ENCODE results near the gene DLK2.
A peak's percentile ranks its signal among the peaks of the same experiment; 100 is the strongest.

DLK2 gene

GRCh38 chr6:43492673-43493072 lies 37.3 kb upstream of the DLK2 start:
- no peak for TF ChIP-seq FOXP2 (optimal IDR thresholded peaks at IDR 0.05; ENCODE audit: borderline replicate concordance, extremely low read depth, extremely low read length, insufficient read depth)
- TF ChIP-seq REST (IDR thresholded peaks at IDR 0.05; ENCODE audit: insufficient read depth in 1 of 2, low read depth in 2 of 2, low read length in 2 of 2) = peak in 1 of 2 experiments; percentile 71; a peak in 2 of 4 replicates

DNA sequence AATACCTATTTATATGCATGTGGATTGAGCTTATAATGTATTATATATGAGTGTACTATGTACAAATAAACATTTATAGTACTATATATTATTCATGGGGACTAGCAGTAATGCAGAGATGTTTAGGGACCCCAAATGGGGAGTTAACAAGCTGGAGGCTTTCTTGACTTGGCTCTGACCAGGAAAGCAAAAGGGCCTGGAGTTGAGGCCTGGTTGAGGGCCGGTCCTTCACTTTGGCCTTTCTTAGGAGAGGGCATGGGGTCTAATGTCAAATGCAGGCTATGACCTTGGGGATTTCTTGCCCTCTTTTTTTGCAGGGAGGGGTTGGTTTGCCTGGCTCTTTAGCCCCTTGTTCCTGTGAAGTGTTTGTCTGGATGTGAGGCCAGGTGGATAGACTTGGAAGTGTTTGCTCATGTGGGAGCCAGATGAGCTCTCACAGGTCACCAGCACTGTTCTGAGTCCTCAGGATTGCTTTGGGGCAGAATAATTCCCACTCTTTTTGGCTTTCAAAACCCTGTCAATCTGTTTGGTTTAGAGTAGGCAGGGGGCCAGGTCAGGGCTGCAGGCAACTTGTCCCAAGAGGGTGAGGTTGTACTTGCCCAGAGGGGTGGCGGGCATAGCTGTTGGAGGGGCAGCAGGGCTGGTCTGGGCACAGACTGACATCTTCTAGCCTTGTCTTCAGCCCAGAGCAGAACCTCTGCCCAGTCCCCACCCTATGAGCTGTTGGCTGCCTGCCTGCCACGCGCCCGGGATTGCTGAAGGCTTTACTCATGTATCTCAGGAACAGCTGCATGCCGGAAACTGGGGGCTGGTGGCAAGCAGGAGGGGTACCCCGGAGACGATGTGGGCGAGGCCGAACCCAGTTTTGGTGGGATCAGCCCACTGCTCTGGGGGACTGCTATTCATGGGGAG lies 36.7 kb upstream of the DLK2 start:
- TF ChIP-seq REST (IDR thresholded peaks at IDR 0.05; ENCODE audit: insufficient read depth in 1 of 2, low read depth in 2 of 2, low read length in 2 of 2) = no peak

GRCh38 chr6:43490523-43490939 lies 35.2 kb upstream of the DLK2 start:
- no peak for TF ChIP-seq REST (IDR thresholded peaks at IDR 0.05; ENCODE audit: insufficient read depth in 1 of 2, low read depth in 2 of 2, low read length in 2 of 2)
- TF ChIP-seq POLR2AphosphoS5 (IDR thresholded peaks at IDR 0.05; ENCODE audit: low read depth, low read length) = no peak
- no peak for TF ChIP-seq SIN3A (IDR thresholded peaks at IDR 0.05; ENCODE audit: borderline replicate concordance, insufficient read depth, low read length)
- no peak for TF ChIP-seq FOXP2 (optimal IDR thresholded peaks at IDR 0.05; ENCODE audit: borderline replicate concordance, extremely low read depth, extremely low read length, insufficient read depth)

- TF ChIP-seq POLR2AphosphoS5 (IDR thresholded peaks at IDR 0.05; ENCODE audit: low read depth, low read length) (no peak), TAF1 (IDR thresholded peaks at IDR 0.05; ENCODE audit: borderline replicate concordance, insufficient read depth, low read length) (no peak), SIN3A (IDR thresholded peaks at IDR 0.05; ENCODE audit: borderline replicate concordance, insufficient read depth, low read length) (no peak), REST (IDR thresholded peaks at IDR 0.05; ENCODE audit: insufficient read depth in 1 of 2, low read depth in 2 of 2, low read length in 2 of 2) (no peak), FOXP2 (optimal IDR thresholded peaks at IDR 0.05; ENCODE audit: borderline replicate concordance, extremely low read depth, extremely low read length, insufficient read depth) (no peak)
Measured at GRCh38 chr6:43489277-43490072, 34.1 kb upstream of the DLK2 start.

Measured in PFSK-1 (cell line).